ENCODE results near the gene SEMA3C. TPM values are rescaled to one million over a fixed set of nuclear protein-coding genes. Genes with fewer than 3 reads are reported as not detected.

SEMA3C gene
- total and polyA plus RNA-seq, 2 donors (not counting 3 experiments of a cell fraction or from before 2014, with no cell fraction given), result 0.01 to 0.09 TPM

- dilution Hi-C loops (cut with MboI; ENCODE audit: extremely low pct_ligation_motif_present, low sequenced_read_pairs), result no loop called here
- Histone ChIP-seq H3K79me2 (ENCODE audit: control insufficient read depth, insufficient read depth, low read length) (no peaks in the 10 kb centered on the region), H2AFZ (ENCODE audit: low read depth, low read length) (no peak overlapping the region), H3K4me2 (ENCODE audit: insufficient read depth, low read length) (no peak overlapping the region), H3K4me1 (ENCODE audit: control insufficient read depth, extremely low read depth, insufficient read depth, low read length) (no peaks in the 10 kb centered on the region), H3K4me3 (replicated peaks in 1 of 3; ENCODE audit: insufficient read depth in 1 of 3, low read depth in 1 of 3, low read length in 3 of 3) (no peak overlapping the region), H3K36me3 (ENCODE audit: control insufficient read depth in 2 of 2, extremely low read depth in 1 of 2, insufficient read depth in 2 of 2, low read length in 2 of 2) (no peaks in the 10 kb centered on the region), H3K9me3 (replicated peaks; ENCODE audit: control insufficient read depth, insufficient read depth, low read length) (no peaks in the 10 kb centered on the region), H3K9me1 (replicated peaks; ENCODE audit: control insufficient read depth, extremely low read depth, insufficient read depth, low read length) (no peaks in the 10 kb centered on the region), H3K27me3 (ENCODE audit: control insufficient read depth in 2 of 2, insufficient read depth in 2 of 2, low read length in 2 of 2) (no peaks in the 10 kb centered on the region), H3K27ac (ENCODE audit: insufficient read depth, low read depth, low read length) (no peak overlapping the region), H4K20me1 (replicated peaks; ENCODE audit: control insufficient read depth, extremely low read depth, insufficient read depth, low read length) (no peaks in the 10 kb centered on the region), H3K9ac (replicated peaks; ENCODE audit: extremely low read depth, insufficient read depth, low read length) (no peak overlapping the region)
- ChIA-PET POLR2A (interaction anchor here (0.5 kb wide), 1 partner anchor 128 kb away, joined by 5 read pairs; no protein-coding TSS in a partner anchor), CTCF (no interaction called here)
- DNase-seq (ENCODE audit: low read depth, low spot score) (peak; percentile 21), FAIRE-seq (no peak)
- intact Hi-C loops (cut with micrococcal nuclease), result loop anchor here (5.0 kb wide), 1 partner anchor 1549 kb away; no protein-coding TSS in a partner anchor
- TF ChIP-seq, protein P1, sequence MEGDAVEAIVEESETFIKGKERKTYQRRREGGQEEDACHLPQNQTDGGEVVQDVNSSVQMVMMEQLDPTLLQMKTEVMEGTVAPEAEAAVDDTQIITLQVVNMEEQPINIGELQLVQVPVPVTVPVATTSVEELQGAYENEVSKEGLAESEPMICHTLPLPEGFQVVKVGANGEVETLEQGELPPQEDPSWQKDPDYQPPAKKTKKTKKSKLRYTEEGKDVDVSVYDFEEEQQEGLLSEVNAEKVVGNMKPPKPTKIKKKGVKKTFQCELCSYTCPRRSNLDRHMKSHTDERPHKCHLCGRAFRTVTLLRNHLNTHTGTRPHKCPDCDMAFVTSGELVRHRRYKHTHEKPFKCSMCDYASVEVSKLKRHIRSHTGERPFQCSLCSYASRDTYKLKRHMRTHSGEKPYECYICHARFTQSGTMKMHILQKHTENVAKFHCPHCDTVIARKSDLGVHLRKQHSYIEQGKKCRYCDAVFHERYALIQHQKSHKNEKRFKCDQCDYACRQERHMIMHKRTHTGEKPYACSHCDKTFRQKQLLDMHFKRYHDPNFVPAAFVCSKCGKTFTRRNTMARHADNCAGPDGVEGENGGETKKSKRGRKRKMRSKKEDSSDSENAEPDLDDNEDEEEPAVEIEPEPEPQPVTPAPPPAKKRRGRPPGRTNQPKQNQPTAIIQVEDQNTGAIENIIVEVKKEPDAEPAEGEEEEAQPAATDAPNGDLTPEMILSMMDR (IDR thresholded peaks at IDR 0.05; ENCODE audit: extremely low read depth in 1 of 2, insufficient read depth in 1 of 2, low read depth in 1 of 2, low read length in 2 of 2), result no peak
- TF ChIP-seq FOS (IDR thresholded peaks at IDR 0.05; ENCODE audit: borderline replicate concordance, insufficient read depth, low read length) (no peak), MYC (IDR thresholded peaks at IDR 0.05; ENCODE audit: low read depth, low read length) (no peak), JUN (IDR thresholded peaks at IDR 0.05; ENCODE audit: borderline replicate concordance, insufficient read depth, insufficient read length, low read depth) (no peak), POLR2A (IDR thresholded peaks at IDR 0.05; ENCODE audit: low read depth, low read length) (no peak), POLR2AphosphoS5 (IDR thresholded peaks at IDR 0.05; ENCODE audit: insufficient read depth, low read depth, low read length) (no peak), GATA2 (IDR thresholded peaks at IDR 0.05; ENCODE audit: insufficient read depth, insufficient read length, low read depth, low read length) (no peak), EZH2 (IDR thresholded peaks at IDR 0.05; ENCODE audit: borderline replicate concordance, low read depth, low read length, severe bottlenecking) (no peak)
- TF ChIP-seq, protein P2, sequence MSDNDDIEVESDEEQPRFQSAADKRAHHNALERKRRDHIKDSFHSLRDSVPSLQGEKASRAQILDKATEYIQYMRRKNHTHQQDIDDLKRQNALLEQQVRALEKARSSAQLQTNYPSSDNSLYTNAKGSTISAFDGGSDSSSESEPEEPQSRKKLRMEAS (IDR thresholded peaks at IDR 0.05; ENCODE audit: insufficient read depth, insufficient read length), result no peak
- BruUV-seq (replicated peaks), result no TSS peak
These were observed 60.5 kb downstream of the SEMA3C start for GRCh38 chr7:80858141-80858903.
